NCI-H2227 (cell line): ENCODE data around the gene LRRC37B.
"Not testable (repeated sequence)": the region's sequence is repeated elsewhere in the genome, so short reads cannot be mapped to it uniquely, and the experiment has no call there.

Source experiments
- DNase-seq: peaks from one replicate; lab custom pipeline; 2025; ENCODE audit not compliant: unreplicated experiment; lab: John Stamatoyannopoulos, UW

Gene LRRC37B

DNA sequence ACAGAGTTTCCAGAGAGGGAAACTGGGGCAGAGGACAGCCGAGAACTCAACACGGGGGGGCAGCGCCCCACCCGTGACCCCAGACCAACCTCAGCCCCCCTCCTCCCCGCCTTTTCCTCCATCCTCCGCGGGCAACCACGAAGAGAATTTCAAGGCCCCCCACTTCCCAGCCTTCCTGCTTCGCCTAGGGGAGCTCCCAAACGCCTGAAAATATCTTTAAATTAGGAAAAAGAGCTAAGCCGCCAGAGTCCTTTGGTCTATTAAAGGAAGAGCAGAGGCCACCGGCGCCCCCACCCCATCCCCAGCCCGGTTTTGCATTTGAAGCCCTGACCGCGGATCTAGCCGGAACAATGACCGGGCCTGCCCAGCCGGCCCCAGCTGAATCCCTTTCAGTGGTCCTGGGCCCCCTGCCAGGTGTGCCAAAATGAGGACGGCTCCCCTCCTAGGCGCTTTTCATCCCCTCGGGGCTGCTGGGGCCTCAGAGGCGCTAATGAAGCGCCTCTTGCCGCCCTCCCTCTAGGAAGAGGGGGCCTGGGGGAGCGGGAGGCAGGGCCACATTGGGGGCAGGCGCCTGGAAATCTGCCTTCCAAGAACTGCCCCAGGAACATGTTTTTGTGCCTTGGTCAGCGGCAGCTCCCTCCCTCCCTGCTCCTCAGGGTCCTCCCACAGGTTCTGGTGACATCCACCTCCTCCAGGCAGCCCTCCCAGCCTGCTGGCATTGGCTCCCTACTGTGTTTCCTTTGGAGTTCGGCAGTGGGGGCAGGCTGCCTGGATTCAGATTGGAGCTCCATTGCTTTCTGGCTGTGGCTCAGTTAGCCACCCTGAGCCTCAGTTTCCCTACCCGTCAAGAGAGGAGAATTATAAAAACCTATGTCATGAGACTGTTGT lies 78.0 kb downstream of the LRRC37B start:
- not testable (repeated sequence) for DNase-seq

DNA sequence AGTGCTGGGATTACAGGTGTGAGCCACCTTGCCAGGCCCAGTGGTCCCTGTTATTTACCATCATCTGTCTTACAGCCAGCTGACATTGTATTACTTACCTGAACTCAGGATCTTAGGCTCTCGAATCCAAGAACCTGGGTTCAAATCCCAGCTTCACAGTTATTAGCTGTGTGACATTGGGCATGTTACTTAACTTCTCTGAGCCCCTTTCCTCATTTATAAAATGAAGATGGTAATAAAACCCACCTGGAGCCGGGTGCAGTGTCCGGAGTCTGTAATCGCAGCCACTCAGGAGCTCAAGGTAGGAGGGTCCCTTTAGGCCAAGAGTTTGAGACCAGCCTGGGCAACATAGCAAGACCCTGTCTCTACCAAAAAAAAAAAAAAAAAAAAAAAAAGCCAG lies 79.7 kb downstream of the LRRC37B start:
- not testable (repeated sequence) for DNase-seq

DNA sequence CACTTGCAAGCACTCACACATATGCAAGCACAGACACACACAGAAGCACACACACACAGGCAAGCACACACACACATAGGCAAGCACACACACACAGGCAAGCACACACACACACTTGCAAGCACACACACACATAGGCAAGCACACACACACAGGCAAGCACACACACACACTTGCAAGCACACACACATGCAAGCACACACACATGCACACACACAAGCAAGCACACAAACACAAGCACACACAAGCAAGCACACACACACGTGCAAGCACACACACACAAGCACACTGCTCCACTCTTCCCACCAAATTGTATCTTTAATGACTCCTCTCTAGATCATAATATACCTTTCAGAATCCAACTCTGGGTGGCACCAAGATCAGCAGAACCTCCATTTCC lies 84.9 kb downstream of the LRRC37B start:
- DNase-seq, result not testable (repeated sequence)

DNA sequence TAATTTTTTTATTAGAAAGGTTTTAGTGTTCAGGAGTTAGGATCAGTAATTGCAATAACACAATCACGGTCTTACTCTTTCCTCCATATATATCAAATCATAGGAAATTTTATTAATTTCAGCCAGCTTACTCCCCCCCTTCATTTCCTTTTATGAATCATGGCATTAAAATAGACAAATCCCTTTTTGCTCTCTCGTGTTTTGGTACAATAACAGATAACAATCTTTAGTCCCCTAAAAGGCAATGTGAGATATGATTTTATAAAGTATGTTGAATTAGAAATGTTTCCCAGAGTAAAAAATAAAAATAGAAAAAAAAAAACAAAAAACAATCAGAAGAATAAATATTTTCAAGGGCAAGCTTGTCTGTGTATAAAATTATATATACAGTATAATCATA lies 92.5 kb downstream of the LRRC37B start:
- no peak for DNase-seq

DNA sequence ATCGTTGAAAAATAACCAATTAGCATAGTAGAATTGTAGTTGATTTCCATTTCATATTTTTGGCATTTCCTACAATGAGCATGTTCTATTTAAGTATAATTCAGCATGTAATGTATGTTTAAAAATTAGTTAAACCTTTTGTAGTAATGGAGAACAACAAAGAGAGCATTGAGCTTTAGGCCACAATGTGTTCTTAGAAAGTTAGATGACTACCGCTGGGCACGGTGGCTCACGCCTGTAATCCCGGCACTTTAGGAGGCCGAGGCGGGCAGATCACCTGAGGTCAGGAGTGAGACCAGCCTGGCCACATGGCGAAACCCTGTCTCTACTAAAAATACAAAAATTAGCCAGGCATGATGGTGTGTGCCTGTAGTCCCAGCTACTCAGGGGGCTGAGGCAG lies 93.1 kb downstream of the LRRC37B start:
- not testable (repeated sequence) for DNase-seq

DNA sequence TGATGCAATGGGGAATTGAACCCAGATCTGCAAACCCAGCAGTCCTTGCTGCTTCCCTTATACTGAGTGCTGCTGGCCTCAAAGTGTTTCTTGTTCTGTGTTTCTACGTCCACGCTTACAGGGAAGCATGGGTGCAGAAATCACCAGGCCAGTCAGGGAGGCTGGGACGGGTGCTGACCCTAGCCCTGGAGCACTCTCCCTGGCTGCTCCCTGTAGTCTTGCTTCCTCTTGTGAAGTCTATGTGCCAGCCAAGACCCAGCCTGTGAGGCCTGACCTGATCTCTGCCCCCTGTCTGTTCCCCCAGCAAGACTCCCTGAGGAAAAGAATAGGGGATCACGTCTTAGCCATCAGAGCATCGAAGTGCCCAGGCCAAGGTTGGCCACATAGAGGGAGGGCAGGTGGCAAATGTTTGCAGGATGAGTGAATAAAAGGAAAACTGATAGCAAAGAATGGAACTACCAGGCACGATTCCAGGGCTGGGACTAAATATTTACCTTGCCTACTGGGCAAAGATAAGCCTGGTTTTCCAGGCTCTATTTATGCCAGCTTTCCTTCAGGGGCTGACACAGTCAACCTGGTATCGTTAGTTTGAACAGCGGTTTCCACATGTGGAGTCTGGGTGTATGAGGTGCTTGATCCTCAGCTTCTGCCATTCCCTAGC lies 93.9 kb downstream of the LRRC37B start:
- DNase-seq, result no peak

DNA sequence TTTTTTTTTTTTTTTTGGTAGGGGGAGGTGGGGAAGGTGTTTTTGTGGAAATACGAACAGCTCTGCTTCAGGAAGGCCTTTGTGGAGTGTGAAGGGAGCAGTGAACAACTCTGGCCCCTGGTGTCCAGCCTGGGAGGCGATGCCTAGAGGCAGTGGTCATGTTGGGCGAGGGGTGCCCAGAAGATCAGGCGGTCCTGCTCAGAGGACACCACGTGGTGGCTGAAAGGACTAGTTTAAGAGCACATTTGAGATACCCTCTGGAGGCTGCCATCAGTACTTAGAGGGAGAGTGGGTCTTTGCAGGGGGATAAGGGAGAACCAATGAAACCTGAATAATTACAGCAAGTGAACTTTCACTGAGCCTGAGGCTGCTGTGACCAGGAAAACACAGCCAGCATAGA lies 95.0 kb downstream of the LRRC37B start:
- DNase-seq, result no peak

DNA sequence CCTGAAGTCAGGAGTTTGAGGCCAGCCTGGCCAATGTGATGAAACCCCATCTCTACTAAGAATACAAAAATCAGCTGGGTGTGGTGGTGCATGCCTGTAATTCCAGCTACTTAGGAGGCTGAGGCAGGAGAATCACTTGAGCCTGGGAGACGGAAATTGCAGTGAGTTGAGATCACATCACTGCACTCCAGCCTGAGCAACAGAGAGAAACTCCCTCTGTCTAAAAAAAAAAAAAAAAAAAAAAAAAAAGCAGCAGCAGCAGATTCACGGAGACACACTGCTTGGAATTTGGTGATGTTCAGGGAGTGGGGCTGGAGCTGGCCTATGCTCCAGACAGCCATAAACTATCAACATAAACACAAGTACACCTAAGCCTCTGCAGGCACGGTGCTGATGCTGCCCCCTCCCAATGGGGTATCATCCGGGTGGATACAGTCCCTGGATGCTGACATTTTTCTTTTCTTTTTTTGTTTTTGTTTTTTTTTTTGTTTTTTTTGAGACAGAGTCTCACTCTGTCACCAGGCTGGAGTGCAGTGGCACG lies 95.5 kb downstream of the LRRC37B start:
- DNase-seq, result no peak
